DOHH2 (cell line): Measurements from ENCODE around the gene SHC3.

ENCODE experiments used
- CTCF ChIP-seq: fragments of 200-600 bp; sonication (generic); IDR thresholded peaks from one replicate; pipeline ENCODE4 v1.5.1; 2014; ENCODE audit warnings: antibody characterized with exemption, mild to moderate bottlenecking, low read depth, low read length; ENCODE audit not compliant: poor library complexity, severe bottlenecking
- EZH2phosphoT487 ChIP-seq: fragments of 200-600 bp; sonication (generic); IDR thresholded peaks from 2 replicates; pipeline ENCODE4 v1.6.1; 2017; ENCODE audit warnings: borderline replicate concordance, mild to moderate bottlenecking, antibody characterized with exemption, low read length, moderate library complexity, mixed read lengths

DNA sequence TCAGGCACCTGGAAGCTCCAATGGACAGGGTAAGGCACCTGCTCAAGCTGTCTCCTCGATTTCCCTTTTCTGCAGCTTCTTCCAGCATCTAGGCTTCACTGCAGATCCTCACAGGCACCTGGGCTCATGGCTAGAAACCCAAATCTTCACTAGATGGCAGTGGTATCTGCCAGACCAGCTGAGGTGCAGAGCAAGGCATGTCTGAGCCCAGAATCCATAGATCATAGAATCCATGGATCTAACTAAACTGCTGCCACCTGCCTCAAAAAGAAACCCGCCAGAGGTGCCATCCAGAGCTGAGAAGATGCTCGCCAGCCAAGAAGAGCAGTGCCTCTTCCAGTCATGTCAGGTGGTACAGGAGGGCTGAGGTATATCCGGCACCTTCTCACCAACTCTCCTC is 6.9 kb downstream of the SHC3 start:
- TF ChIP-seq CTCF (no peak), EZH2phosphoT487 (no peak)
